PFSK-1 (cell line): ENCODE measurements around the gene SPACDR.
A peak's percentile ranks its signal among the peaks of the same experiment; 100 is the strongest.

Source experiments
- FOXP2 ChIP-seq: optimal IDR thresholded peaks from 2 replicates; pipeline ENCODE3; 2011; ENCODE audit warnings: borderline replicate concordance, control low read depth, inconsistent platforms; ENCODE audit not compliant: insufficient read depth; ENCODE audit errors: extremely low read length, extremely low read depth
- POLR2AphosphoS5 ChIP-seq: IDR thresholded peaks from 2 replicates; pipeline ENCODE4 v1.6.1; 2012; ENCODE audit warnings: low read depth, mild to moderate bottlenecking, control low read depth, low read length, moderate library complexity
- SIN3A ChIP-seq: IDR thresholded peaks from 2 replicates; pipeline ENCODE4 v1.6.1; 2012; ENCODE audit warnings: mild to moderate bottlenecking, low read length, moderate library complexity, borderline replicate concordance; ENCODE audit not compliant: insufficient read depth
- TAF1 ChIP-seq: IDR thresholded peaks from 2 replicates; pipeline ENCODE4 v1.6.1; 2012; ENCODE audit warnings: low read length, control low read depth, borderline replicate concordance; ENCODE audit not compliant: insufficient read depth
- TF ChIP-seq, protein P1 (sequence below), 2 experiments: IDR thresholded peaks; 2 replicates each; pipeline versions ENCODE4 v1.6.1 to v1.8.0; 2011 to 2012; ENCODE audit warnings: low read depth in 2 of 2, low read length in 2 of 2, control low read depth in 1 of 2, inconsistent platforms in 1 of 2, mild to moderate bottlenecking in 1 of 2, moderate library complexity in 1 of 2; ENCODE audit not compliant: insufficient read depth in 1 of 2

SPACDR gene

DNA sequence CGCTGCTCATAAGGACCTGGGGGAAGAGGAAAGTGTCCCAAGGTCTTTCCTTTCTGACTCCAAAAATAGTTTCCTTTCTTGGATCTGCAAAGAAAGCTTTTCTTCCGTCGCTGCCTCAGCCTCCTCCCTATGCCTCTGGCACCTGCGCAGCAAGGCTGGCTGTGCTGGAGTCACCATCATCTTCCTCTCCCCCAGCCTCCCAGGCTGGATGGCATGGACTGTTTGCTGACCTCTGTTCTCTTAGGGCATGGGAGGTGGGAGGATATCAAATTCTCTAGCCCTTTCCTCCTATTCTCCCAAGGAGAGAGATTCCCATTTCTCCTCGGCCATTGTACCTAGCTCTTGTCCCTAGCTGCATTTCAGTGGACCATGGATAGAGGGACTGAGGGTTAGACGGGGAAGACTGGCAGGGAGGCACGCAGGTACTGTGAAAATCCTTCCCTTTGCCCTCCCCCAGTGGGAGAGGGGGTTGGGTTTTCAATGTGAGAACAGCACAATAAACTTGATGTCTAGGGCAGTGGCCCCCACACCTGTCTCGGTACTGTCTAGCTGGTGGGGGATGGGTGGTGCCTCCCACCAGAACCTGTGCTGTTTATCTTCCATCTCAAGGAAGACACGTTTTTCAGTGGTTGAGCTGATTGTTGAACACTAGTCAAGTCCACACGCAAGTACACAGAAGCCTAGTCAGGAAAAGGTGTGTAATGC, 30.3 kb downstream of the SPACDR start:
- TF ChIP-seq FOXP2: no peak
- TF ChIP-seq, protein P1, sequence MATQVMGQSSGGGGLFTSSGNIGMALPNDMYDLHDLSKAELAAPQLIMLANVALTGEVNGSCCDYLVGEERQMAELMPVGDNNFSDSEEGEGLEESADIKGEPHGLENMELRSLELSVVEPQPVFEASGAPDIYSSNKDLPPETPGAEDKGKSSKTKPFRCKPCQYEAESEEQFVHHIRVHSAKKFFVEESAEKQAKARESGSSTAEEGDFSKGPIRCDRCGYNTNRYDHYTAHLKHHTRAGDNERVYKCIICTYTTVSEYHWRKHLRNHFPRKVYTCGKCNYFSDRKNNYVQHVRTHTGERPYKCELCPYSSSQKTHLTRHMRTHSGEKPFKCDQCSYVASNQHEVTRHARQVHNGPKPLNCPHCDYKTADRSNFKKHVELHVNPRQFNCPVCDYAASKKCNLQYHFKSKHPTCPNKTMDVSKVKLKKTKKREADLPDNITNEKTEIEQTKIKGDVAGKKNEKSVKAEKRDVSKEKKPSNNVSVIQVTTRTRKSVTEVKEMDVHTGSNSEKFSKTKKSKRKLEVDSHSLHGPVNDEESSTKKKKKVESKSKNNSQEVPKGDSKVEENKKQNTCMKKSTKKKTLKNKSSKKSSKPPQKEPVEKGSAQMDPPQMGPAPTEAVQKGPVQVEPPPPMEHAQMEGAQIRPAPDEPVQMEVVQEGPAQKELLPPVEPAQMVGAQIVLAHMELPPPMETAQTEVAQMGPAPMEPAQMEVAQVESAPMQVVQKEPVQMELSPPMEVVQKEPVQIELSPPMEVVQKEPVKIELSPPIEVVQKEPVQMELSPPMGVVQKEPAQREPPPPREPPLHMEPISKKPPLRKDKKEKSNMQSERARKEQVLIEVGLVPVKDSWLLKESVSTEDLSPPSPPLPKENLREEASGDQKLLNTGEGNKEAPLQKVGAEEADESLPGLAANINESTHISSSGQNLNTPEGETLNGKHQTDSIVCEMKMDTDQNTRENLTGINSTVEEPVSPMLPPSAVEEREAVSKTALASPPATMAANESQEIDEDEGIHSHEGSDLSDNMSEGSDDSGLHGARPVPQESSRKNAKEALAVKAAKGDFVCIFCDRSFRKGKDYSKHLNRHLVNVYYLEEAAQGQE (IDR thresholded peaks at IDR 0.05; ENCODE audit: insufficient read depth in 1 of 2, low read depth in 2 of 2, low read length in 2 of 2): no peak
- no peak for TF ChIP-seq POLR2AphosphoS5
- TF ChIP-seq TAF1: no peak
- no peak for TF ChIP-seq SIN3A

DNA sequence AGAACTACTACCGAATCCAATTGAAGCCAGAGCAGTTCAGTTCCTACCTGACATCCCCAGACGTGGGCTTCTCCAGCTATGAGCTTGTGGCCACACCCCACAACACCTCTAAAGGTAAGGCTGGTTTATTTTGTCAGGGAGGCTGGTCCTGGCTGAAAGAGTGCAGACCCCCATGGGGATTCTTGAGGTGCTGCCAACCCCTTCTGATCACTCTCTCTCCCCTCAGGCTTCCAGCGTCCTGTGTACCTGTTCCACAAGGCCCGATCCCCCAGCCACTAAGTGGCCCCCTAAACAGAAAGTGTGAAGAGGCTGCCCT, 30.8 kb downstream of the SPACDR start:
- no peak for TF ChIP-seq TAF1
- no peak for TF ChIP-seq SIN3A
- no peak for TF ChIP-seq POLR2AphosphoS5
- TF ChIP-seq, protein P1 (IDR thresholded peaks at IDR 0.05; ENCODE audit: insufficient read depth in 1 of 2, low read depth in 2 of 2, low read length in 2 of 2): no peak
- no peak for TF ChIP-seq FOXP2

DNA sequence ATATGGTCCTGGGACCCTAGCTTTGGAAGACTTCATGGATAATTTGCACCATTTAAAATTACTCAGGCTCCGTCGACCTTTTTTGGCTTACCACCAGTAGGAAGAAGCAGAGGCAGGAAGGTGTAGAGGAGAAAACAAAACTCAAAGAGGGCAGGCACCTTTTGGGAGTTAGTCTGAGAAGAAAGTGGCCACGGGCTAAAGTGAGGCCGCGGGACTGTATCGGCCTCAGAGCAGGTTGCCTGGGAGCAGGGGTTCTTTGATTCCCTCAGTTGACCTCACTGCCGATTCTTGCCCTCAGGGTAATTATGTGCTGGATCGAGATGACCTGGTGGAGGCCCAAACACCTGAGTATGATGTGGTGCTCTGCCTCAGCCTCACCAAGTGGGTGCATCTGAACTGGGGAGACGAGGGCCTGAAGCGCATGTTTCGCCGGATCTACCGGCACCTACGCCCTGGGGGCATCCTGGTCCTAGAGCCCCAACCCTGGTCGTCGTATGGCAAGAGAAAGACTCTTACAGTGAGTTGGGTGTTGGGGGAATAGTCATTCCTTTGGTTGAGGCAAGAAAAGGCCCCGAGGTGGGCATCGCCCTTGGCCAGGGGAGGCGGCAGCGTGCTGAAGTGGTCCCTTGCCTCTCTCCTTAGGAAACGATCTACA, 31.3 kb downstream of the SPACDR start:
- TF ChIP-seq, protein P1 (IDR thresholded peaks at IDR 0.05; ENCODE audit: insufficient read depth in 1 of 2, low read depth in 2 of 2, low read length in 2 of 2): no peak
- TF ChIP-seq TAF1: no peak
- no peak; the same call in 1 of the 2 replicates for TF ChIP-seq POLR2AphosphoS5
- no peak for TF ChIP-seq SIN3A
- TF ChIP-seq FOXP2: no peak

DNA sequence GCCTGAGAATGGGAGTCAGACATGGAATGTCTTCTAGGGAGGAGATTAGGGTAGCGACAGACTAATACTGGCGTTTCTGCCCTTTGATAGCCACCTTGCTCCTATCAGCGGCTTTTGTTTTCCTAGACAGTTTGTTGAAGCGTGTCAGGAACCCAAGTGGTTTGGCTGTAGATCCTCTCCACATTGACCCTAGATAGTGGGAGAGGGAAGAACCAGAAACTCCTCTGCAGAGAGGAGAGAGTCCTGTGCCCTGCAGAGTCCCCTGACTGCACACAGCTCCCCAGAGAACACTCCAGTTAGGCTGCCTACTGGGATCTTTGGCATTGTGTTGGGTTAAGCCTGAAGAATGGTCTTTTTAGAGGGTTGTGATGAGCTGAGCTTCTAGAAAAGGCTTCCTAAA, 32.0 kb downstream of the SPACDR start:
- TF ChIP-seq FOXP2 (no peak), POLR2AphosphoS5 (peak; percentile 16; the same call in 1 of the 2 replicates)

DNA sequence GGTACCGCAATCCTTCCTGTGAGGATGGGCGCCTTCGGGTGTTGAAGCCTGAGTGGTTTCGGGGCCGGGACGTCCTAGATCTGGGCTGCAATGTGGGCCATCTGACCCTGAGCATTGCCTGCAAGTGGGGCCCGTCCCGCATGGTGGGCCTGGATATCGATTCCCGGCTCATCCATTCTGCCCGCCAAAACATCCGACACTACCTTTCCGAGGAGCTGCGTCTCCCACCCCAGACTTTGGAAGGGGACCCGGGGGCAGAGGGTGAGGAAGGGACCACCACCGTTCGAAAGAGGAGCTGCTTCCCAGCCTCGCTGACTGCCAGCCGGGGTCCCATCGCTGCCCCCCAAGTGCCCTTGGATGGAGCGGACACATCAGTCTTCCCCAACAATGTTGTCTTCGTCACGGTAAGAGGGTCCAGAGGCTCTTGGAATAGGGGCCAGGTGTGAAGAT, 32.7 kb downstream of the SPACDR start:
- TF ChIP-seq FOXP2: no peak
- TF ChIP-seq, protein P1 (IDR thresholded peaks at IDR 0.05; ENCODE audit: insufficient read depth in 1 of 2, low read depth in 2 of 2, low read length in 2 of 2): no peak
- TF ChIP-seq TAF1: no peak
- no peak for TF ChIP-seq SIN3A
- TF ChIP-seq POLR2AphosphoS5: no peak
